ENCODE results near the gene BAHCC1. TPM values are rescaled to one million over a fixed set of nuclear protein-coding genes. Genes with fewer than 3 reads are reported as not detected.

The BAHCC1 gene
- total and polyA plus RNA-seq, 2 of the 4 experiments (the other 2 are of a cell fraction) = 0.36 to 7.8 TPM

DNA sequence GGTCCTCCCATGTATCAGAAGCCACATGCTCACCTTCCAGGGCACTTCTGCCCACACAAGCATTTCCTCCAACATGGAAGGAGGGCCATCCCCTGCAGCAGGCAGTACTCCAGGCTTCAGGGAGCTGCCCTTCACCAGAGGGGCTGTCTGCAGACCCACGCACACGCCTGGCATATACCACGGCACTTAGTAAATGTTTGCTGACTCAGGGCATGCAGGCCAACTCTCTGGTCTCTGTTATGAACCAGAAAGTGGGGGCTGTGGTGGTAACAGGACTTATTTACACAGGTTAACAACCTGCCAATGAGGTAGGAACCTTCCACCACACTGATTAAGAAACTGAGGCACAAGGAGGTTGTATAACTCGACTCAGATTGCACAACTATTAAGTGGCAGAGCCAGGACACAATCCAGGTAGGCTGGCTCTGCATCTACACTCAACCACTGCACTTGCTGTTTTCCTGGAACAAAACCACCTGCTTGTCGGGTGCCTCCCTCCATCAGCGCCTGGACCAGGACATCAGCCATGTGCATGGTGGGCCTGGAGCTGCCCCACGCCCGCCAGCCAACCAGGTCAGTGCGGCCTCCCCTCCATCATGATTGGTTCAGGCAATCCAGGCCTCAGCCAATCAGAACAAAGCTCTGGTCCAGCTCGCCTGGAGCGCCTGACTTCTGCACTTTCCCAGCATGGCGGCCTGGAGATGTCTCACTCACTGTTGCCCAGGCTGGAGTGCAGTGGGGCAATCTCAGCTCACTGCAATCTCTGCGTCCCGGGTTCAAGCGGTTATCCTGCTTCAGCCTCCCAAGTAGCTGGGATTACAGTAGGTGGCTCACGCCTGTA, 98.2 kb downstream of the BAHCC1 start:
- intact Hi-C loops (cut with micrococcal nuclease) = no loop called here
- Histone ChIP-seq H2AFZ (replicated peaks; ENCODE audit: low read length, poor library complexity) (peak overlapping the region; percentile 62), H2BK5ac (ENCODE audit: low read depth, low read length, poor library complexity, severe bottlenecking) (no peak overlapping the region), H3K14ac (replicated peaks; ENCODE audit: low read depth, low read length) (no peak overlapping the region), H2AK5ac (ENCODE audit: low read depth, low read length) (no peak overlapping the region), H4K5ac (ENCODE audit: low read depth, low read length) (no peak overlapping the region), H3K18ac (ENCODE audit: low read depth, low read length) (no peak overlapping the region), H3K23ac (ENCODE audit: low read depth, low read length) (no peak overlapping the region), H2AK9ac (replicated peaks; ENCODE audit: low read depth, low read length, poor library complexity) (peak overlapping the region; percentile 5), H4K8ac (ENCODE audit: low read depth in 2 of 2, low read length in 2 of 2) (no peak overlapping the region), H3K4me3 (ENCODE audit: insufficient read depth, low read depth, low read length) (no peak overlapping the region), H3K9me3 (ENCODE audit: control insufficient read depth, insufficient read depth, low read length) (no peaks in the 10 kb centered on the region), H3K27me3 (ENCODE audit: control insufficient read depth, insufficient read depth, low read length) (peaks cover 20% of the 10 kb centered on the region), H4K91ac (ENCODE audit: insufficient read depth, low read depth, low read length) (no peak overlapping the region), H3K4me1 (ENCODE audit: control insufficient read depth, insufficient read depth, low read length) (peaks cover 2% of the 10 kb centered on the region; the same call in 1 of the 2 replicates), H3K4ac (ENCODE audit: low read depth, low read length) (no peak overlapping the region), H3K9me1 (ENCODE audit: insufficient read depth, low read length) (no peaks in the 10 kb centered on the region; the same call in 1 of the 2 replicates), H2BK15ac (ENCODE audit: low read depth, low read length) (no peak overlapping the region), H3K79me1 (ENCODE audit: low read depth in 1 of 2, low read length in 2 of 2) (peaks cover 0 to 2% of the 10 kb centered on the region in 2 experiments; a peak in 1 of 4 replicates), H2BK20ac (ENCODE audit: low read depth, low read length) (no peak overlapping the region), H2BK120ac (ENCODE audit: low read depth, low read length) (no peak overlapping the region), H3K56ac (ENCODE audit: extremely low read depth, insufficient read depth, low read length) (no peak overlapping the region), H3K27ac (ENCODE audit: insufficient read depth, low read length) (no peak overlapping the region), H3K9ac (ENCODE audit: low read depth, low read length) (no peak overlapping the region), H3K36me3 (ENCODE audit: control insufficient read depth, insufficient read depth, low read length) (no peaks in the 10 kb centered on the region), H3K4me2 (ENCODE audit: low read depth, low read length) (no peak overlapping the region), H4K20me1 (ENCODE audit: insufficient read depth, low read length) (no peaks in the 10 kb centered on the region)
- in situ Hi-C loops (cut with MboI; ENCODE audit: low sequenced_read_pairs) = no loop called here
- DNase-seq = no peak
- WGBS, 2 experiments (ENCODE audit: extremely low coverage in 2 of 2, insufficient read length in 1 of 2) = 86% methylated on average over 11 of the region's 16 CpGs; no CpG with 5 or more reads in 1 of the 2 experiments
- TF ChIP-seq RAD21 (IDR thresholded peaks at IDR 0.05; ENCODE audit: low read length) (no peak), BHLHE40 (IDR thresholded peaks at IDR 0.05; ENCODE audit: low read depth, low read length) (no peak), POLR2A (IDR thresholded peaks at IDR 0.05; ENCODE audit: low read depth, low read length) (no peak), CEBPB (IDR thresholded peaks at IDR 0.05; ENCODE audit: low read depth, low read length) (0 out of 2 replicates have a peak, but pooled peaks have one; percentile 47), RCOR1 (IDR thresholded peaks at IDR 0.05; ENCODE audit: insufficient replicate concordance, low read length) (no peak), MAFK (IDR thresholded peaks at IDR 0.05; ENCODE audit: low read depth, low read length) (0 out of 2 replicates have a peak, but pooled peaks have one; percentile 35)
- POLR2A ChIA-PET (ENCODE audit: unreplicated experiment) = no interaction called here
- no TSS peak for BruUV-seq (replicated peaks)
- CTCF ChIA-PET = interaction anchor here (0.9 kb wide), 1 partner anchor 9 kb away, joined by 3 read pairs; no protein-coding TSS in a partner anchor
- dilution Hi-C loops (cut with HindIII; ENCODE audit: low sequenced_read_pairs, unreplicated experiment) = no loop called here
- ATAC-seq (ENCODE audit: low read depth) = no peak
